HPDE6-E6E7 (cell line): ENCODE results near the gene SGK1.
"Not testable (repeated sequence)": the region's sequence is repeated elsewhere in the genome, so short reads cannot be mapped to it uniquely, and the experiment has no call there.

Experiments
- DNase-seq: peaks from one replicate; pipeline ENCODE4 v3.0.0; 2011; ENCODE audit warnings: missing footprints; ENCODE audit errors: extremely low spot score

Gene SGK1

GRCh38 chr6:134223796-134224420, 94.0 kb downstream of the SGK1 start:
- DNase-seq = no peak

- no peak for DNase-seq
Observed at GRCh38 chr6:134221250-134221649, 96.7 kb downstream of the SGK1 start.

- no peak for DNase-seq
Observed at GRCh38 chr6:134217798-134218140, 100.1 kb downstream of the SGK1 start.

GRCh38 chr6:134217105-134217797, 100.7 kb downstream of the SGK1 start:
- no peak for DNase-seq

- no peak for DNase-seq
Observed at GRCh38 chr6:134216301-134217010, 101.5 kb downstream of the SGK1 start.

- DNase-seq = not testable (repeated sequence)
Observed at GRCh38 chr6:134213410-134213809, 104.5 kb downstream of the SGK1 start.

- DNase-seq = no peak
Observed at GRCh38 chr6:134211297-134211696, 106.6 kb downstream of the SGK1 start.

- no peak for DNase-seq
Observed at GRCh38 chr6:134207421-134207820, 110.5 kb downstream of the SGK1 start.

GRCh38 chr6:134205366-134205765, 112.5 kb downstream of the SGK1 start:
- no peak for DNase-seq

- DNase-seq = not testable (repeated sequence)
Observed at GRCh38 chr6:134204759-134205158, 113.2 kb downstream of the SGK1 start.

- DNase-seq = no peak
Observed at GRCh38 chr6:134204031-134204430, 113.9 kb downstream of the SGK1 start.

- no peak for DNase-seq
Observed at GRCh38 chr6:134201716-134202115, 116.2 kb downstream of the SGK1 start.

- no peak for DNase-seq
Observed at GRCh38 chr6:134199848-134200606, 117.9 kb downstream of the SGK1 start.

- DNase-seq = no peak
Observed at GRCh38 chr6:134198093-134198492, 119.8 kb downstream of the SGK1 start.

- not testable (repeated sequence) for DNase-seq
Observed at GRCh38 chr6:134197685-134198084, 120.2 kb downstream of the SGK1 start.

- DNase-seq = no peak
Observed at GRCh38 chr6:134196568-134197193, 121.2 kb downstream of the SGK1 start.

- no peak for DNase-seq
Observed at GRCh38 chr6:134195985-134196384, 121.9 kb downstream of the SGK1 start.

- no peak for DNase-seq
Observed at GRCh38 chr6:134195164-134195906, 122.6 kb downstream of the SGK1 start.

- DNase-seq = no peak
Observed at GRCh38 chr6:134193536-134194498, 124.1 kb downstream of the SGK1 start.

- DNase-seq = not testable (repeated sequence)
Observed at GRCh38 chr6:134192609-134193008, 125.3 kb downstream of the SGK1 start.
